GM18517 (cell line): Measurements from ENCODE around the gene IGFL2.
"Not testable (repeated sequence)": the region's sequence is repeated elsewhere in the genome, so short reads cannot be mapped to it uniquely, and the experiment has no call there.

Source experiments
- ATAC-seq: cut with Tn5 transposase; IDR thresholded peaks from one replicate; pipeline ENCODE4 v1.9.1; 2021; ENCODE audit warnings: mild to moderate bottlenecking, moderate library complexity; ENCODE audit not compliant: unreplicated experiment

IGFL2 gene

GRCh38 chr19:46186717-46187101, 38.7 kb downstream of the IGFL2 start:
- no peak for ATAC-seq

GRCh38 chr19:46189971-46190888, 42.2 kb downstream of the IGFL2 start:
- ATAC-seq, result no peak

DNA sequence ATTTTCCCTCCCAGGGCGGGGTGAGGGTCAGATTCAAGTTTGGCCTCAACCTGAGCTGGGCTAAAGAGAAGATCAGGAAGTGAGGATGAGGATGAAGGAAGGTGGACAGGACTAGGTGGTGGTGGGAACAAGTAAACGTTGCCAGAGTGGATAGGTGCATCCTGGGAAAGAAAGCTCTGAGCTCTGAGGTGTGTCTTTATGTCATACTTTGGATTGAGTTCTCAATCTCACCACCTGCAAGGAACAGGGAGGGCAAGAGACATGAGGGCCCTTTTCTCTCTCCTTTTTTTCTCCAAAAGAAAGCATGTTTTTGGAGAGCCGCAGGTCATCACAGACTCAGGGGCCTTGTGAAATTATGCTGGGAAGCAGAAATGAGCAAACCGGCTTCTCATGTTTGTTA, 43.3 kb downstream of the IGFL2 start:
- no peak for ATAC-seq

DNA sequence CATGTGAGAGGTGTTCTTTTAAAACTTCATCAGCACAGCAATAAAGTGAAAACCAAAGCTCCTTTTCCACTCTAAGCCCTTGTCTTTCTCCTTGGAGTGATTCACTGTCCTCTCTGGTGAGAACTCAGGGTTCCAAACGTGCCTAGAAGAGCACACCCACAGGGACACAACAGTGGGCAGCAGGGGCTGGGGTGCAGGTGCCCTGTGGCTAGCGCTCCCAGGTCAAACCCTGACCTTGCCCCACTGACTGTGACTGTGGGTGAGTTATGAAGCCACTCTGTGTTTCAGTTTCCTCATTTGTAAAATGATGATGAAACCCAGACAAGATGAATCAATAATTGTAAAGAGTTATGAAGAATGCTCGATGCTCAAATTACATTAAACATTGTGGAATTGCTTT, 43.9 kb downstream of the IGFL2 start:
- ATAC-seq, result no peak

DNA sequence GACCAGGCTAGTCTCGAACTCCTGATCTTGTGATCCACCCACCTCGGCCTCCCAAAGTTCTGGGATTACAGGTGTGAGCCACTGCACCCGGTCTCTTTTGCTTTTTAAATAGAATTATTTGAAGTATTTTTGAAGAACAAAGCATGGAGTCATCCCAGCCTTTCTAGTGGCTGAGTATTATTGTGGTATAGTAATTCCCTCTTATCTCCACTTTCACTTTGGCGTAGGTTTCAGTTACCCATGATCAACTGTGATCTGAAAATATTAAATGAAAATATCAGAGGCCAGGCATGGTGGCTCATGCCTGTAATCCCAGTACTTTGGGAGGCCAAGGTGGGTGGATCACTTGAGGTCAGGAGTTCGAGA, 44.6 kb downstream of the IGFL2 start:
- not testable (repeated sequence) for ATAC-seq

DNA sequence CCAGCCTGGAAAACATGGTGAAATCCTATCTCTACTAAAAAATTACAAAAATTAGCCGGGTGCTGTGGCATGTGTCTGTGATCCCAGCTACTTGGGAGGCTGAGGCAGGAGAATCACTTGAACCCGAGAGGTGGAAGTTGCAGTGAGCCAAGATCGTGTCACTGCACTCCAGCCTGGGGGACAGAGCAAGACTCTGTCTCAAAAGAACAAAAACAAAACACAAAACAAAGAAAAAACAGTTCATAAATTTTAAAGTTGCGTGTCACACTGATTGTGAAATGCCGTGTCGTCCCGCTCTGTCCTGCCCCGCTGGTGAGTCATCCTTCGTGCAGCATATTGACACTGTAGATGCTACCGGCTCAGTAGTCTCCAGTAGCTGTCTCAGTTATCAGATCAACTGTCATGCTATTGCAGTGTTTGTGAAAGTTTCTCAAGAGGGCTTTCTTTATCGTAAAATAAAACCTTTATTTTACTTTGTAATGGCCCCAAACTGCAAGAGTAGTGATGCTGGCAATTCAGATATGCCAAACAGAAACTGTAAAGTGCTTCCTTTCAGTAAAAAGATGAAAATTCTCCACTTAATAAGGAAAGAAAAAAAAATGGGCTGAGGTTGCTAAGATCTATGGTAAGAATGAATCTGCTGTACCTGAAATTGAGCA, 45.1 kb downstream of the IGFL2 start:
- ATAC-seq, result no peak

- ATAC-seq, result no peak
These were observed 45.6 kb downstream of the IGFL2 start for GRCh38 chr19:46193678-46194077.

GRCh38 chr19:46195104-46195503, 47.1 kb downstream of the IGFL2 start:
- ATAC-seq, result no peak

GRCh38 chr19:46195919-46196318, 47.9 kb downstream of the IGFL2 start:
- ATAC-seq, result not testable (repeated sequence)

DNA sequence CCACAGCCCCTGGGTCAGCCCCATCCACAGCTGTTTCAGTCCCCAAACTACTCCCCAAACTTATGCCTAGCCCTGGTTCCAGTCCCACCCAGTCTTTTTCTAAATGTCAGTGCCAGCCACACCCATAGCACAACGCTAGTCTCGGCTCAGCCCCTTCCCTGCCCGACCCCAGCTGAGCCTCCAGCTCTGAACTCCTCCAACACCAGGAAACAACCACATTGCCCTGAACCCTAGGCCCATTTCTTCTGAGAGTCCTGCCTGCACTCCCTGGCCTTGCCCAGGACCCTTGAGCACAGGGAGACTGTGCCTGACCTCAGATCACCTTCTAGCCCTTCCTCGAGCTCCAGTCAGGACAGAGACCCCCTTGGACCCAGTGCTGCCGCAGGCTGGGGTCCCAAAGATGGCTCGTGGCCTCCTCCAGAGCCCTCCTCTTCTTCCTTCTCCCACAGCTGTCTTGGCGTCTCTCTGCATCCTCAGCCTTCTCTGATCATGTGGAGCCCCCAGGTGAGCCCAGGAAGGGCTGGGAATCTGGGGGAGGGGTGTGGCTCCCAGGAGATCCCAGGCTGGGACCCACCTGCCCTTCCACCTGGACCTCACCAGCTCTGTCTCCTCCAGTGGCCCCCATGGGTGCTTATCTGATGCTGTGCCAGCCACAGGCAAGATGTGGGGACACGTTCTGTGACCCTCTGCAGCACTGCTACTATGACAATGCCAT, 48.5 kb downstream of the IGFL2 start:
- no peak for ATAC-seq

GRCh38 chr19:46197314-46198070, 49.5 kb downstream of the IGFL2 start:
- ATAC-seq, result no peak

GRCh38 chr19:46198756-46199155, 50.7 kb downstream of the IGFL2 start:
- ATAC-seq, result no peak

DNA sequence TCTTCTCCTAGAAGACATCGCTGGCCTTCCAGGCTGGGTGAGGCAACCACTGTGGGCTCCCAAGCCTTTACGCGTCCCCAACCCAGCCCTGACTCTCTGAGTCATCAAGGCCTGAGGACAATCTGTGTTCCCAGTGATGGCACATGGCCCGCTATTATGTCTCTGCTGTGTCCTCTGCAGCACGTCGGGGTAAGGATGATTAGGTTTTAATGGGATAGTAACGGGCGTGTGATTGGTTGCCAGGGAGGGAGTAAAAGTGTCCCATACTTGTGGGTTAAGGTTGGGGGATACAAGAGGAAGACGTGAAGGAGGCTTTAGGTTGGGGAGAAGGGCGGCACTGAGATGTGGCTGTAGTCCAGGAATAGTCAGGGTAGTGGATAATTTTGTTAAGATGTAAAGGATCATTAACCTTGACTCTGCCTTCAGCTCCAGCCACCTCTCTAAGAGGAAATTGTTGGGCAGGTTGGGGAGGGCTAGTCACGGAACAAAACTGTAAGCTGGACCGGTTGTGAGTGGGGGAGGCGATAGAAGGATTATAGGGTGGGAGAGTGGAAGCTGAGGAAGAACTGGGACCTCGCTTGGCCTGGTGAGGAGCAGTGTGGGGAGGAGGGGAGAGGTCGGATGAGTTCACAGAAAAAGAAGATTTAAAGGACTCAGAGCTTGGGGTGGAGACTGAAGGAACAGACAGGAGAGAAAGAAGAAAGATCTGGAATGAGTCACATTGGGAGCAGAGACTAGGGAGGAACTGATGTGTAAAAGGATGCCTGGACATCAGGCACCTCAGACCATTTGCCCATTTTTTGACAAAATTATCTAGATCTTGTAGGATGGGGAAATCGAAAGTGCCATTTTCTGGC, 53.6 kb downstream of the IGFL2 start:
- no peak for ATAC-seq

DNA sequence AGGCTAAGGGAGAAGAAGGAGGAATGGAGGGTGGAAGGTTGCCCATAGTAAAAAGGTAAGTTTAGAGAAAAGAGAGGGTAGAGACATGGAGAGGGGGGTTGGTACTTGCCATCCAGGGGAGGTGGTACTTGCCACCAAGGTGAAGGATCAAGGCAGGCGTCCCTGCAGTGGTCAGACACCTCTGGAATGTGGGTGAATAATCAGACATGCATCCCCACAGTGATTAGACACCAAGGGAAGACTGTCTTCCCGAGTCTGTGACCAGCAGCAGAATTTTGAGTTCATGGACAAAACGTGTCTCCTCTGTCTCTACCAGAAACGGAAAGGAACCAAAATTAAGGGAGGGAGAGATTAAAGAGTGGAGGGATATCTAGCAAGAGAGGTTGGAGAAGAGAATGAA, 54.4 kb downstream of the IGFL2 start:
- no peak for ATAC-seq

DNA sequence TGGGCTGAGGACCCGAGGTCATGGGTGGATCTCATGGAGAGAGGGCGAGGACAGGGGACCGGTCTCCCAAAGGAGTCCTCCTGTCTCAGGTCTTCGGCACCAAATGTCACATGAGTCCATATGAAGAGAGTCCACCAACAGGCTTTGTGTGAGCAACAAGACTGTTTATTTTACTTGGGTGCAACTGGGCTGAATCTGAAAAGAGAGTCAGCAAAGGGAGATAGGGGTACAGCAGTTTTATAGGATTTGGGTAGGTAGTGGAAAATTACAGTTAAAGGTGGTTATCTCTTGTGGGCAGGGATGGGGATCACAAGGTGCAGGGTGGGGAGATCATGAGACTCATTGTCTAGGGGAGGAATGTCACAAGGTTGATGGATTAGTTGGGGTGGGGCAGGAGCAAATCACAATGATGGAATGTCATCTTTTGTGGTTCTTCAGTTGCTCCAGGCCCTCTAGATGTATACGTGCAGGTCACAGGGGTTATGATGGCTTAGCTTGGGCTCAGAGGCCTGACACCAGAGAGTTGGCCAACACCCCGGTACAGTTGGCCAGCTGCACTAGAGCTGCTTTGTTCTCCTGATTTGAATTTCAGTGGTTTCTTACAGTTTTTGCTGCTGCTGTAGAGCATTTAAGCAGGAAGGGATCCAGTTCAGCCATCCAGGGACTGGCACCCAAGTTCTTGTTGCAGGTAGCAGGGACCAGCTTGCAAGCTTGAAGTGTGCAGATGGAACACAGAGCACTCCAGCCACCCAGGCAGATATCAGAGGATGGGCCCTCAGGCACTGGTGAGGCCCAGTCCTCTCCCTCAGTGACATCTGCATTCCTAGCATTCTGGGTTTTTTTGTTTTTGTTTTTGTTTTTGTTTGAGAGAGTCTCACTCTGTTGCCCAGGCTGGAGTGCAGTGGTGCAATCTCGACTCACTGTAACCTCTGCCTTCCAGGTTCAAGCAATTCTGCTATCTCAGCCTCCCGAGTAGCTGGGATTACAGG, 55.1 kb downstream of the IGFL2 start:
- ATAC-seq, result no peak

GRCh38 chr19:46204008-46204407, 56.0 kb downstream of the IGFL2 start:
- no peak for ATAC-seq

- no peak for ATAC-seq
These were observed 57.3 kb downstream of the IGFL2 start for GRCh38 chr19:46205183-46205984.

DNA sequence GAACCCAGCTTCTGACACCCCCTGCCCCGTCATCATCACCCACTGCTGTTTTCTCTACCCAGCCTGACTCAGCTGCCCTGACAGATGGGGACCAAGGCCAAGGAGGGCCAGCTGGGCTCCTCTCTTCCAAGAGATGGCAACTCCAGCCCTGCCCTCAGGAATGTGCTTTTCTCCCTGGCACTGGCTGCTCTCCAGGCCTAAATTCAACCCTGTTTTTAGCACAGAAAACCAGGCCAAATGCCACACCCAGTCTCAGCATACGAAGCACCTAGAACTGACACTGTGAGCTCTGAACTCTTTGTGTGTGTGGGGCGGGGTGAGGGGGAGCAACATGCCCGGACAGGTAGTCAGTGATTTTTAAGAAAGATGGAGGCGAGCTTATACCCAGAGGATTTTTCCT, 58.1 kb downstream of the IGFL2 start:
- ATAC-seq, result no peak
